MM.1S (cell line): ENCODE data around the gene WDFY4.

ENCODE experiments used
- DNase-seq: peaks from one replicate; pipeline ENCODE4 v3.0.0-alpha.2; 2015
- H2AFZ ChIP-seq: fragments of 300-600 bp; sonication (generic); 2 replicates; pipeline ENCODE4 v1.6.0; 2016; ENCODE audit warnings: antibody characterized with exemption, low read length
- H3F3A ChIP-seq: fragments of 300-600 bp; sonication (generic); 2 replicates; pipeline ENCODE4 v1.6.1; 2016; ENCODE audit warnings: mild to moderate bottlenecking, antibody characterized with exemption, low read length, moderate library complexity, mixed read lengths; ENCODE audit not compliant: insufficient read depth
- H3K27ac ChIP-seq: fragments of 300-600 bp; sonication (generic); 2 replicates; pipeline ENCODE4 v1.5.1; 2016; ENCODE audit warnings: mild to moderate bottlenecking, low read length
- H3K27me3 ChIP-seq: fragments of 300-600 bp; sonication (generic); replicated peaks from 2 replicates; pipeline ENCODE4 v1.6.0; 2016; ENCODE audit warnings: low read length; ENCODE audit not compliant: insufficient read depth
- H3K36me3 ChIP-seq: fragments of 300-600 bp; sonication (generic); replicated peaks from 2 replicates; pipeline ENCODE4 v1.6.1; 2016; ENCODE audit warnings: mild to moderate bottlenecking, low read length, mixed read lengths; ENCODE audit not compliant: insufficient read depth
- H3K4me1 ChIP-seq: fragments of 300-600 bp; sonication (generic); 2 replicates; pipeline ENCODE4 v1.6.1; 2016; ENCODE audit warnings: low read length, mixed read lengths
- H3K4me2 ChIP-seq: fragments of 300-600 bp; sonication (generic); 2 replicates; pipeline ENCODE4 v1.6.0; 2016; ENCODE audit warnings: low read depth, low read length
- H3K4me3 ChIP-seq: fragments of 300-600 bp; sonication (generic); 2 replicates; pipeline ENCODE4 v1.5.1; 2016; ENCODE audit warnings: low read length, mixed read lengths
- H3K79me2 ChIP-seq: fragments of 300-600 bp; sonication (generic); 2 replicates; pipeline ENCODE4 v1.6.1; 2016; ENCODE audit warnings: mixed run types, low read length, mixed read lengths
- H3K9ac ChIP-seq: fragments of 300-600 bp; sonication (generic); 2 replicates; pipeline ENCODE4 v1.6.1; 2016; ENCODE audit warnings: low read length, mixed read lengths
- H3K9me2 ChIP-seq: fragments of 300-600 bp; sonication (generic); replicated peaks from 2 replicates; pipeline ENCODE4 v1.6.1; 2016; ENCODE audit warnings: mild to moderate bottlenecking, low read length, mixed read lengths; ENCODE audit not compliant: insufficient read depth
- H3K9me3 ChIP-seq: fragments of 300-600 bp; sonication (generic); replicated peaks from 2 replicates; pipeline ENCODE4 v1.6.1; 2016; ENCODE audit warnings: mild to moderate bottlenecking, low read length, mixed read lengths; ENCODE audit not compliant: insufficient read depth
- H4K20me1 ChIP-seq: fragments of 300-600 bp; sonication (generic); 2 replicates; pipeline ENCODE4 v1.6.1; 2016; ENCODE audit warnings: mild to moderate bottlenecking, low read length, moderate library complexity, mixed read lengths; ENCODE audit not compliant: insufficient read depth
- EZH2 ChIP-seq: fragments of 300-600 bp; sonication (generic); optimal IDR thresholded peaks from 2 replicates; pipeline ENCODE3; 2017; ENCODE audit warnings: low read depth, mild to moderate bottlenecking, antibody characterized with exemption, low read length, mixed read lengths
- EZH2phosphoT487 ChIP-seq: fragments of 300-600 bp; sonication (generic); IDR thresholded peaks from 2 replicates; pipeline ENCODE4 v1.6.1; 2018; ENCODE audit warnings: antibody characterized with exemption, low read length
- TF ChIP-seq, protein P1 (sequence below): fragments of 300-600 bp; sonication (generic); IDR thresholded peaks from 2 replicates; pipeline ENCODE4 v1.5.1; 2016; ENCODE audit warnings: antibody characterized with exemption, low read length, mixed read lengths

The WDFY4 gene

DNA sequence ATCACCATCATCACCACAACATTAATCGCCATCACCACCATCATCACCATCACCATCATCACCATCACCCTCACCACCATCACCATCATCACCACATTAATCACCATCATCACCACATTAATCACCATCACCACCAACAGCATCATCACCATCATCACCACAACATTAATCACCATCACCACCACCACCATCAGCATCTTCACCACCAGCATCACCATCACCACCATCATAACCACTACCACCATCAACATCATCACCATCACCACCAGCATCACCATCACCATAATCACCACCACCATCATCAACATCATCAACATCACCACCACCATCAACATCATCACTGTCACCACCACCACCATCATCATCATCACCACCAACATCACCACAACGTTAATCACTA, 124.6 kb downstream of the WDFY4 start:
- no peaks in the 10 kb centered on the region for H4K20me1 ChIP-seq
- no peaks in the 10 kb centered on the region for H3K36me3 ChIP-seq
- no peak overlapping the region for H3K4me3 ChIP-seq
- TF ChIP-seq, protein P1, sequence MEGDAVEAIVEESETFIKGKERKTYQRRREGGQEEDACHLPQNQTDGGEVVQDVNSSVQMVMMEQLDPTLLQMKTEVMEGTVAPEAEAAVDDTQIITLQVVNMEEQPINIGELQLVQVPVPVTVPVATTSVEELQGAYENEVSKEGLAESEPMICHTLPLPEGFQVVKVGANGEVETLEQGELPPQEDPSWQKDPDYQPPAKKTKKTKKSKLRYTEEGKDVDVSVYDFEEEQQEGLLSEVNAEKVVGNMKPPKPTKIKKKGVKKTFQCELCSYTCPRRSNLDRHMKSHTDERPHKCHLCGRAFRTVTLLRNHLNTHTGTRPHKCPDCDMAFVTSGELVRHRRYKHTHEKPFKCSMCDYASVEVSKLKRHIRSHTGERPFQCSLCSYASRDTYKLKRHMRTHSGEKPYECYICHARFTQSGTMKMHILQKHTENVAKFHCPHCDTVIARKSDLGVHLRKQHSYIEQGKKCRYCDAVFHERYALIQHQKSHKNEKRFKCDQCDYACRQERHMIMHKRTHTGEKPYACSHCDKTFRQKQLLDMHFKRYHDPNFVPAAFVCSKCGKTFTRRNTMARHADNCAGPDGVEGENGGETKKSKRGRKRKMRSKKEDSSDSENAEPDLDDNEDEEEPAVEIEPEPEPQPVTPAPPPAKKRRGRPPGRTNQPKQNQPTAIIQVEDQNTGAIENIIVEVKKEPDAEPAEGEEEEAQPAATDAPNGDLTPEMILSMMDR, result no peak
- TF ChIP-seq EZH2, result no peak
- TF ChIP-seq EZH2phosphoT487, result no peak
- H3K27ac ChIP-seq, result no peak overlapping the region
- no peak overlapping the region for H3K9ac ChIP-seq
- DNase-seq, result no peak
- H2AFZ ChIP-seq, result no peak overlapping the region
- no peaks in the 10 kb centered on the region for H3K9me2 ChIP-seq
- H3K79me2 ChIP-seq, result no peaks in the 10 kb centered on the region
- no peaks in the 10 kb centered on the region for H3K4me1 ChIP-seq
- no peak overlapping the region for H3K4me2 ChIP-seq
- no peaks in the 10 kb centered on the region for H3K9me3 ChIP-seq
- no peaks in the 10 kb centered on the region for H3F3A ChIP-seq
- H3K27me3 ChIP-seq, result peaks cover 8% of the 10 kb centered on the region

GRCh38 chr10:48811461-48811860, 126.8 kb downstream of the WDFY4 start:
- Histone ChIP-seq H3K4me2 (no peak overlapping the region), H2AFZ (no peak overlapping the region), H3K36me3 (no peaks in the 10 kb centered on the region), H3K27ac (no peak overlapping the region), H4K20me1 (no peaks in the 10 kb centered on the region), H3K4me1 (no peaks in the 10 kb centered on the region), H3K9me2 (no peaks in the 10 kb centered on the region), H3K79me2 (no peaks in the 10 kb centered on the region), H3K9ac (no peak overlapping the region), H3K9me3 (no peaks in the 10 kb centered on the region), H3K27me3 (0 out of 2 replicates have a peak, but pooled peaks cover 5% of the 10 kb centered on the region), H3K4me3 (no peak overlapping the region), H3F3A (no peaks in the 10 kb centered on the region)
- no peak for DNase-seq
- TF ChIP-seq EZH2 (no peak), EZH2phosphoT487 (no peak)
- TF ChIP-seq, protein P1, result no peak

GRCh38 chr10:48811917-48812316, 127.2 kb downstream of the WDFY4 start:
- Histone ChIP-seq H3K27me3 (0 out of 2 replicates have a peak, but pooled peaks cover 5% of the 10 kb centered on the region), H3K9me2 (no peaks in the 10 kb centered on the region), H3K4me3 (no peak overlapping the region), H4K20me1 (no peaks in the 10 kb centered on the region), H3K79me2 (no peaks in the 10 kb centered on the region), H3K9me3 (no peaks in the 10 kb centered on the region), H3K4me1 (no peaks in the 10 kb centered on the region), H3K4me2 (no peak overlapping the region), H3F3A (no peaks in the 10 kb centered on the region), H3K27ac (no peak overlapping the region), H3K9ac (no peak overlapping the region), H2AFZ (no peak overlapping the region), H3K36me3 (no peaks in the 10 kb centered on the region)
- no peak for TF ChIP-seq EZH2phosphoT487
- TF ChIP-seq EZH2, result no peak
- TF ChIP-seq, protein P1, result no peak
- no peak for DNase-seq
